HG02840 (cell line): Measurements from ENCODE around the gene SINHCAF.
"Not testable (repeated sequence)": the region's sequence is repeated elsewhere in the genome, so short reads cannot be mapped to it uniquely, and the experiment has no call there.

Source experiments
- ATAC-seq: cut with Tn5 transposase; IDR thresholded peaks from one replicate; pipeline ENCODE4 v1.9.1; 2021; ENCODE audit warnings: mild to moderate bottlenecking, moderate library complexity, moderate number of reproducible peaks; ENCODE audit not compliant: unreplicated experiment, low FRiP score

Gene SINHCAF

DNA sequence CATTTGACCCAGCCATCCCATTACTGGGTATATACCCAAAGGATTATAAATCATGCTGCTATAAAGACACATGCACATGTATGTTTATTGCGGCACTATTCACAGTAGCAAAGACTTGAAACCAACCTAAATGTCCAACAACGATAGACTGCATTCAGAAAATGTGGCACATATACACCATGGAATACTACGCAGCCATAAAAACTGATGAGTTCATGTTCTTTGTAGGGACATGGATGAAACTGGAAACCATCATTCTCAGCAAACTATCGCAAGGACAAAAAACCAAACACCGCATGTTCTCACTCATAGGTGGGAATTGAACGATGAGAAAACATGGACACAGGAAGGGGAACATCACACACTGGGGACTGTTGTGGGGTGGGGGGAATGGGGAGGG lies 52.2 kb downstream of the SINHCAF start:
- ATAC-seq: not testable (repeated sequence)

DNA sequence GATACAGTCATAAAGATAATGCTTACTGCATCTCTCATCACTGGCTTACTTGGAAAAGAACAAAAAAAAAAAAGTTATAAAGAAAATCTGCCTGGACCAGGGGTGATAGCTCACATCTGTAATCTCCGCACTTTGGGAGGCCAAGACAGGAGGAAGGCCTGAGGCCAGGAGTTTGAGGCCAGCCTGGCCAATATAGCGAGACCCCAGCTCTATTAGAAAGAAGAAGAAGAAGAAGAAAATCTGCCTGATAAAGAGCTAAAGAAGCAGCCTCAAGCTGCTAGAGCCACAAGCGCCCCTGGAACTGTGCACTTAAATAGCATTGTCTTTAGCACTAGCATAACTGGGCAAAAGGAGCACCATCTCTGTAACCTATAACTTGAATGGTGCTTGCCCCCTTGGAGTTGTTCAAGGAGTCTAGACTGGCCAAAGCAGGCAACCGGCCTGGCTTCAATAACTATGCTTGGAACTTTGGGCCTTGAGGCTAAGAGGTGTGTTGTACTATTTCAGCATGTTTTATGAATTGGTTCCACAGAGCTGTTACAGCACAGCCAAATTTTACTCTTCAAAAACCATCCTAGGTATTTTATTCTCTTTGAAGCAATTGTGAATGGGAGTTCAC lies 53.2 kb downstream of the SINHCAF start:
- ATAC-seq: no peak

- no peak for ATAC-seq
These were observed 58.0 kb downstream of the SINHCAF start for GRCh38 chr12:31267966-31268365.

- no peak for ATAC-seq
These were observed 60.2 kb downstream of the SINHCAF start for GRCh38 chr12:31265722-31266121.

GRCh38 chr12:31263661-31264060 lies 62.3 kb downstream of the SINHCAF start:
- no peak for ATAC-seq

DNA sequence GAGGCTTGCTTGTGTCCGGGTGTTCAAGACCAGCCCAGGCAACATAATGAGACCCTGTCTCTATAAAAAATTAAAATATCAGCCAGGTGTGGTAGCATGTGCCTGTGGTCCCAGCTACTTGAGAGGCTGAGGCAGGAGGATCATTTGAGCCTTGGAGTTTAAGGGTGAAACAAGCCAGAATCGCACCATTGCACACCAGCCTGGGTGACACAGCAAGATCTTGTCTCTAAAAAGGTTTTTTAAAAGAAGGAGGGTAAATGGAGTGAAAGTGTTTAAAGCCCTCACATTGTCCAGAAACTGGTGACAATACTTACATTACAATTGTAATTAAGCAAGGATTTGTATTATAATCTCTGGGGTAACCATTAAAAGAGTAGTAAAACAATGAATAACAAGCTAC lies 64.2 kb downstream of the SINHCAF start:
- no peak for ATAC-seq

DNA sequence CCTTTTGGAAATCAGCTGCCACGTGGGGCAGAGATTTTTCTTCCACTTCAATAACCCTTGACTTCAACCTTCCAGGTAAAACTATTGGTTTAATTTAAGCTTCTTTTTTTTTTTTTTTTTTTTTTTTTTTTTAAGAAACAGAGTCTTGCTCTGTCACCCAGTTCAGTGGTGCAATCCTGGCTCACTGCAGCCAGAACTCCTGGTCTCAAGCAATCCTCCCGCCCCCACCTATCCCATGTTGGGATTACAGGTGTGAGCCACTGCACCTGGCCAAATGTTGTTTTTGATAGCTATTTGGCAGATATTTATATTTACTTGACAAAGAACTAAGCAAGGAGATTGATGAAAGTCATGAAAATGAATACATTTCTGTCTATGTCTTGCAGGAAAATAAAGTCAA lies 65.1 kb downstream of the SINHCAF start:
- no peak for ATAC-seq

DNA sequence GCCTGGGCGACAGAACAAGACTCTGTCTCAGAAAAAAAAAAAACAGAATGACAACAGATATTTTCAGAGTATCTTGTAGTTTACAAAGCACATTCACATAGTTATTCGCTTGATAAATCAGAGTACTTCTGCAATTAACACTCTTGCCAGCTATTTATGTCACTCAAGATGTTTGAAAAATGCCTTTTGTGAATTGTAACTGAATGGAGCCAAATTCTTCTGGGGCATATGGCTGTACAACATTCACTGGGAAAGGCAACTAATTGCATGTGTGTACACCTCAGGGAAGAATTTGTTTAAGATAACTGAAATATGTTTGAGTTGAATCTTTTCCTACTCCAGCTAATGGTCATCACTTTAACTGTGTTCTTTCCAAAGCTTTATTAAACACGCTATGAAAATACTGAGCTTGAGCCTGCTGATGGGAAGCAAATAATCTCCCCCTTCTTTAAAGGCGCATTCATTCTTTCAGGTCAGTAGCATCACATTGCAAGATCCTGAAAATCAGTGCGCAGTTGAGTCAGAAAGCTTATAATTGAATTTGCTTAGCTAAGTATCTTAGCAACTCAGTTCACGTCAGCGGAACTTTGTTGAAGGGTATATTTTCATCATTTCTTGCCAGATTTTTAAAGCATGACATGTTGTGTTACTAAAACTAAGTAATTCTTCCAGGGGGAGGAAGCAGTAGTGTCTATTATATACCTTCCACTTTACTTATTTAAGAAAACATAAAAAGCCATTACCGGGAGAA lies 66.6 kb downstream of the SINHCAF start:
- ATAC-seq: no peak

DNA sequence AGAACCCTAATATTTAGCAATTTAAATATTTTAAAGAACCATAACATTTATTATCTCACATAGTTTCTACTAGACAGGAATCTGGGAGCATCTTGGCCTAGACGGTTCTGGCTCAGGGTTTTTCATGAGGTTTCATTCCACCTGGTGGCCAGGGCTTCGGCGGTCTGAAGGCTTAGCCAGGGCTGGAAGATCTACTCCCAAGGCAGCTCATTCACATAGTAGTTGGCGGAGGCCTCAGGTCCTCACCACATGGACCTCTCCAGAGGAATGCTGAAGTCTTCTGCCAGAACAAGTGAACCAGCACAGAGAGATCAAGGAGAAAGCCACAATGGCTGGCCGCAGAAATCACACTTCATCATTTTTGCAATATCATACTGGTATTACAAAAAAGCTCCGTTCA lies 68.2 kb downstream of the SINHCAF start:
- ATAC-seq: no peak

- not testable (repeated sequence) for ATAC-seq
These were observed 74.0 kb downstream of the SINHCAF start for GRCh38 chr12:31251707-31252611.

GRCh38 chr12:31250179-31250578 lies 75.8 kb downstream of the SINHCAF start:
- ATAC-seq: no peak

DNA sequence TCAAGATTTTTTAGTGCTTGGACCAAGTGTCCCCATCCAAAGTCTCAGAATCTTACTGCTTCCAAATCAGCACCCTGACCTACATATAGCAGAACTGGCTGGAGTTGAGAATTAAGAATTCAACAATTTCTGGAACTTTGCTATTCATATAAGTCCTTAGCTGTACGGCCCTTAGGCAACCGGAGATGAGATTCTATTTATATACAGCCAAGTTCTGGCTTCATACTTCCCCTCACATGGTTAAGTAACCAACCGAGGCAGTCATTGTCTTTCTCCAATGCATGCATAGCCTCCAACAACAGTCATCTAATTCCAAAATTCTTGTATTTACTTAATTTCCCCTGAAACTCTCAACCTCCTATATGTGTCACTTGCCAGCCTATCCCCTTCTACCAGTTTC lies 76.6 kb downstream of the SINHCAF start:
- no peak for ATAC-seq

GRCh38 chr12:31248815-31249214 lies 77.1 kb downstream of the SINHCAF start:
- ATAC-seq: no peak

DNA sequence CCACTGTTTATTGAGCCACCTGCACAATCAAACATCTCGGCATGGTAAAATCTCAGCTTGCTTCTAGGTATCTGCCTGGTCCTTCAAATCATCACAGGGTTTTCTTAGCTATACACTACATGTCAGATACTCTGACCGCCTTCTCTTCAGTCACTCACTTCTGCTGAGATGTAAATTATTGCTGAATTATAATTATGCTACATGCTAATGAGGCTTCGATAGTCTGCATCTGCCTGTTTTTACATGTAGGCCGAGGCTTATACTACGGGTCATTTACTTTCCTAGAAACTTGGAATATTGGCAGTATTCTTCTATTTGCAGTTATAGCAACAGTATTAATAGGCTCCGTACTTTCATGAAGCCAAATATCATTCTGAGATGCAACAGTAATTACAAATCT lies 77.6 kb downstream of the SINHCAF start:
- no peak for ATAC-seq

- ATAC-seq: no peak
These were observed 79.5 kb downstream of the SINHCAF start for GRCh38 chr12:31246470-31246850.

DNA sequence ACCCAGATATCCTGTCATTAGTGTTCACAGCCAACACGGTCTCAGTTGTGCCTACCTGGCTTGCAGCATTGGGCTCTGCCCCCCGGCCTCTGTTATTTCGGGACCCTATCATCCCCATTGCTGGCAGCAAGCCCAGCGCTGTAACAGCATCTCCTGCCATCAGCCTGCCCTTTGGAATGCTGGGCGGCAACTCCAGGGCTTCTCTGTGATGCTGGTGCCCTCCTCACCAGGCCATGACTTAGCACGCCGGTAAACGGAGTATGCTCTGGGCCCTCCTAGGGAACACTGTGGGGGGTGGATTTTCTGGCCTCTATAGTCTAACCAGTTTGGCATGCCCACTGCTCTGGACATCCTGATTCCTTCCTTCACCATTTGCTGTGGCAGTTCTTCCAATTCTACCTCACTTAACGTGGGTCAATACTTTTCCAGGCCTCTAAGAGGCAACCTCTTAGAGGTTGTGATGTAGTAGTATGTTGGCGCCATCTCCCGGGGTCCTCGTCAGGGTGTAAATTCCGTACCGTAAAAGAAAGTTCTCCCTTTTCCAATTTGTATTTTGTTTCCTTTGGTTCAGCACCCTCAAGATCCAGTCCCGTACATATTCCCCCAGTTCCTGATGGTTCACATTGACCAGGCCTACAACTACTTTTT lies 80.0 kb downstream of the SINHCAF start:
- no peak for ATAC-seq

DNA sequence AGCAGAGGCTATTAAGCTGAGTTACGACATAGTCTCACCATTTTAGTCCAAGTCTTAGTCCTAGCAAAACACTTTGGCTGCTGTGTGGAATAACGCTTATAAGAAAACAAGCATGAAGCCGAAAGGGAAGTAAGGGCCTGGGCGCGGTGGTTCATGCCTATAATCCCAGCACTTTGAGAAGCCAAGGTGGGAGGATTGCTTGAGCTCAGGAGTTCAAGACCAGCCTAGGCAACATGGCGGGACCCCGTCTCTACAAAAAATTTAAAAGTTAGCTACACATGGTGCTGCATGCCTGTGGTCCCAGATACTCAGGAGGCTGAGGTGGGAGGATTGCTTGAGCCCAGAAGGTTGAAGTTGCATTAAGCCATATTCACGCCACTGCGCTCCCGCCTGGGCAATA lies 83.5 kb downstream of the SINHCAF start:
- ATAC-seq: not testable (repeated sequence)

GRCh38 chr12:31238764-31239387 lies 87.1 kb downstream of the SINHCAF start:
- peak; percentile 69 for ATAC-seq

DNA sequence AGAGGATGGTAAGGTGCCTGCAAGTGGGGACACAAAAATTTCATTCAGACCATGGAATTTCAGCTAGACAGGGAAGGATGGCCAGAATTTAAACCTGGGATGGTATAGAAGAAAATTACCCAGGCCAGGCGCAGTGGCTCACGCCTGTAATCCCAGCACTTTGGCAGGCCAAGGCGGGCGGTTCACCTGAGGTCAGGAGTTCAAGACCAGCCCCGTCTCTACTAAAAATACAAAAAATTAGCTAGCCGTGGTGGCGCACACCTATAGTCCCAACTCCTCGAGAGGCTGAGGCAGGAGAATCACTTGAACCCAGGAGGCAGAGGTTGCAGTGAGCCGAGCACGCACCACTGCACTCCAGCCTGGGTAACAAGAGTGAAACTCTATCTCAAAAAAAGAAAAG lies 87.6 kb downstream of the SINHCAF start:
- ATAC-seq: not testable (repeated sequence)

DNA sequence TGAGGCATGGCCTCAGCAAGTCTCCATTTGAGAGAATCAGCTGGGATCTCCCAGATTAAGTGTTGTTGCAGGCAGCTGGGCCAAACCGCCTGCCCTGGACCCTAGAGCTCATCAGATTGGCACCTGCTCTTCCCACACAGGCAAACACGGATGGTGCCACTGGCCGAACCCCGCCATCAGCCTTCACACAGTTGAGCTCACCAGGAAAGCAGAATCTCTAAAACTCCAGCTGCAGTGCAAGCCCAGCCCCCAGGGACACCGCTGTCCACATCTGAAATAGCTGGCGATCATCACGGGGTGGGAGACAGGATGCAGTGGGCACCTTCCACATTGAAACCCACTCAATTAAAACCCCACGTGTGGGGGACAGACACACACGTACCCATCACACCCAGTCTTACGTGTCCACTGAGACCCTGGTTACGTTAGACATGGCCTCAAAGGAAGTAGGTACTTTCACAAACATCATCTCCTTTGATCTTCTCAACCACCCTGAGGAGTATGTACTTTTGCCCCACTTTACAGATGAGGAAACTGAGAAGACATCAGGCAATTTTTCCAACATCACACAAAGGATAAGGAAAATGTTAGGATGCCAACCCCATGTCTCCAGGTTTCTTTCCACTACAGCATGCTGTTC lies 88.8 kb downstream of the SINHCAF start:
- ATAC-seq: no peak
